HG03354 (cell line): Measurements from ENCODE around the gene HBG2.
"Not testable (repeated sequence)": the region's sequence is repeated elsewhere in the genome, so short reads cannot be mapped to it uniquely, and the experiment has no call there.

Experiments used
- ATAC-seq: cut with Tn5 transposase; IDR thresholded peaks from one replicate; pipeline ENCODE4 v1.9.1; 2021; ENCODE audit warnings: mild to moderate bottlenecking; ENCODE audit not compliant: unreplicated experiment, poor library complexity, severe bottlenecking

The HBG2 gene

GRCh38 chr11:5252192-5252918, 2.2 kb downstream of the HBG2 start:
- no peak for ATAC-seq

DNA sequence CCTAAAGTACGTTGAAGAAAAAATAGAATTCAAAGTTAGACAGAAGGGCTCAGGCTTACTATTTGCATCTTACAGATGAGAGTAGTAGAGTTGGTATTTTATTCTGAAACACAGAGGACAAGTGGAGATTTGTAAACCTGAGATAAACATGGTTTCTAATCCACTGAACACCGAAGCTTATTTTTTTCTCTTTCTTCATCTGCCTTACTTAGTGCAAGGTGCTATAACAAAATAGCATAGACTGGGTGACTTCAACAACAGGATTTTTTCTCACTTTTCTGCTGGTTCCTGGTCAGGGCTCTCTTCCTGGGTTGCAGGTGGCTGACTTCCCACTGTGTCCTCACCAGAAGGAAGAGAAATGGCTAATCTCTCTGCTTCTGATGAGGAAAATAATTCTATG, 2.8 kb downstream of the HBG2 start:
- no peak for ATAC-seq

- no peak for ATAC-seq
These were observed 3.9 kb downstream of the HBG2 start for GRCh38 chr11:5250543-5251204.

- ATAC-seq: not testable (repeated sequence)
These were observed 4.7 kb downstream of the HBG2 start, which contains the start of gene HBG1 for GRCh38 chr11:5249807-5250396. TSS of gene HBG1 (minus strand) at chr11:5249857. CDS start at chr11:5249804, 53 bp downstream.

- ATAC-seq: not testable (repeated sequence)
These were observed 6.1 kb downstream of the HBG2 start for GRCh38 chr11:5248498-5248897.

- ATAC-seq: no peak
These were observed 6.9 kb downstream of the HBG2 start for GRCh38 chr11:5247472-5248192.

DNA sequence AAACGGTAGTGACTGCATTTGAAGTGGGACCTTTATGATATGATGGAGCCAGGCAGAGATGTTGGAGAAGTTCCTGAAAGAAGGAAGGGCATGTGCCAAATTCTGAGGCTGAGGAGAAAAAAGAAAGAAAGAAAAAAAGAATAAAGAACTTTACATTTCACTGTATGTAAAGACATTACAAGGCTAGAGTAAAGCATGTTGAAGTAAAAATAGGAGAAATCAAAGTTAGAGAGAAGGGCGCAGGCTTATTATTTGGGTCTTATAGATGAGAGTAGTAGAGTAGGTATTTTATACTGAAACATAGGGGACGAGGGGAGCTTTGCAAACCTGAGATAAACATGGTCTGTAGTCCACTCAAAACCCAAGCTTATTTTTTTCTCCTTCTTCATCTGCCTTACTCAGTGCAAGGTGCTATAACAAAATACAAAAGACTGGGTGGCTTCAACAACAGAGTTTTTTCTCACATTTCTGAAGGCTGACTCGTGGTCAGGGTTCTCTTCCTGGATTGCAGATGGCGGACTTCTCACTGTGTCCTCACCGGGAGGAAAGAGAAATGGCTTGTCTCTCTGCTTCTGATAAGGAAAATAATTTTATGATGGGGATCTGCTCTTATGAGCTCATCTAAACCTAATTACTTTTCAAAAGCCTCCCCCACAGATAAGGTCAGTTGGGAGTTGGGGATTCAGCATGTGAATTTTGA, 7.7 kb downstream of the HBG2 start:
- ATAC-seq: no peak

- no peak for ATAC-seq
These were observed 9.4 kb downstream of the HBG2 start for GRCh38 chr11:5245155-5245554.

DNA sequence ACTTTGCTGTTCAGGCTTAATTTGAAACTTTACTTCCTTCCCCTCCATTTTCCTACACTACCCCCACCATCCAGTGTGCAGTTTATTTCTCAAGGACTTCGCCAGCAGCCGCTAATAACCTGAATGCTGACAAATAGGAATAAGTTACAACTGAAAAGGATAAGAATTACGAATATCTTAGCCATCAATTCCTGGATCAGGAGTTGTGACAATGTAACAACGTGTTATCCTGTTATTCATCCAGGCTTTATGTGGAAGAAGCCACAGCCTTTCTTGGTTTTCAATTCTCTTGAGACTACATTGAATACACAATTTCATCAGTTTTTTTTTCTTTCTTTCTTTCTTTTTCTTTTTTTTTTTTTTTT, 10.8 kb downstream of the HBG2 start:
- no peak for ATAC-seq

DNA sequence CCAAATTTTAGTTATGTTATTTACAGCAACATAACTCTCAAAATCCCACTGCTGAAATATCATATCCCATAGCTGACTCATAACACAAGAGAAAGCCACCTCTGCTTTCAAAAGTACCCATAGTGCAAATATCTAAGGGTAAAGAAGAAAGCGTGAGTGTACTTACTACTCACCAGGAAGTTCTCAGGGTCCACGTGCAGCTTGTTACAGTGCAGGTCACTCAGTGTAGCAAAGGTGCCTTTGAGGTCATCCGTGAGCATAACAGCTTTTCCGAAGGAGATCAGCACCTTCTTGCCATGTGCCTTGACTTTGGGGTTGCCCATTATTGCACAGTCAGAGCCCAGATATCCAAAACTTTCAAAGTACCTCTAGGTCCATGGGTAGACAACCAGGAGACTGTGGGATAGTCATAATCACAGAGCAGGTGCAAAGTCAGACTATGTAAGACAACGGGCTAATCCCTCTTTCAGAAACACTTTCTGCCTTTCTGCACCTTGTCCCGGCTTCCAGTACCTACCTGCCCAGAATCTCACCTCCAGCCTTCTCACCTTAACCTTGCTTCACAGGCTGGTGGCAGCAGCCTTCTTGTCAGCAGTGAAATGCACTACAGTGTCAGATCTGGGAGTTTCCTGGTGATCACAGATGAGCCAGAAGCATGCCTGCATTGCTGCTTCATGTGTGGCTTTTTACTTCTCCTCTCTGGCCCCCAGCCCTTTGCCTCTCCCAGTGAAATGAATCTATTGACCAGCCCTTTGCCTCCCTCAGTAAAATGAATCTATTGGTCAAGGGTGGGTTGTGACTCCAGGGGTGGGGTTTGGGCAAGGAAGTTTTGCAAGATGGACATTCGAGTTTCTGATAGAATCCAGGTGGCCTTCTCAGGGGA, 11.4 kb downstream of the HBG2 start:
- no peak for ATAC-seq

DNA sequence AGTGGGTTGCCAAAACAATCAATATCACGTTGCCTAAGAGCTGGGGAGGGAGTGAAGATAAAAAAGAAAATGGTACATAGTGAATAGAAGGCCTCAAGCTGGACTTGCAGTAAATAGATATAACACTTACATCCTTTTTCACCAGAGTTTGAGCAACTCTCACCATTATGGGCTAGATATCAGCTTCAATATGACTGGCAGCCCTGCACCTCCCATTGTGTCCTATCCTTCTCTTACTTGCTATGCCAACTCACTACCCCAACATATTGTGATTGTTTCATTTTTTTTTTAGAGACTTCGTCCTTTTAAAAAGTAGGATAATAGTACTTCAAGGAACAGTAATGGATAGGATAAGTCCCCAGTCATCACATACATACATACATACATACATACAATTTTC, 12.4 kb downstream of the HBG2 start:
- ATAC-seq: no peak

DNA sequence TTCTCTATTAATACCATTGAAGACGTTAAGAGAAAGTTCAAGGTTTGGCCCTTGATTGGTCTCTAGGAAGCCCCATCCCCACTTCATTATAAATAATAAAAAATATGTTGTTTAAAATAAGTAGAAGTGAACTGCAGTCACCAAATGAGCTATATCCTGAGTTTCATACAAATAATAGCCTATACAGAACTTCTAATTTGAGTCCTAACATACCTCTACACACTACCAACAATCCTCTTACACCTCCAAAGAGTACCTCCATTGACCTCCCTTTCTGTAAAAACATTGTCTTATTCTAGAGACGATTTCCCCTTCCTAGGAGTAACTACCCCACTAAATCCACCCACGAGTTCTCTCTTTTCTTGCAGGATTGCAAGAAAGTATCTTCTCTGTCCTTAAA, 13.1 kb downstream of the HBG2 start:
- ATAC-seq: no peak

DNA sequence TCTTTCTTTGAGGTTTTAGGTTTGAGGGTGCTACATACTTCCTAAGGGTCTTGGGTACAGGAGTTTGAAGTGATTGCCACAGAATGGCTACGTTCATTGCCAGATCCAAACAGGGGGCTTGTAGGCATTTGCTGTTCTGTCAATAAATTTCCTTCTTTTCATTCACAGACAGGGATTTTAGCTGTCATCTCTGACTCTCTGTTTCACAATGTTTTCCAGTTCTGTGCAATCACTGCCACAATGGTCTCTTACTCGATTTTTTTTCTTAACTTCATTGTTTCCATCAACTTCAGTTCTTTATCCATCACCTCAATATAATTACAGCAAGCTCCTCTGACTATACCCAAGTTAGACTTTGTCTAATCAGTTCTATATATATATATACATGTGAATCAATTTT, 14.1 kb downstream of the HBG2 start:
- no peak for ATAC-seq

GRCh38 chr11:5240056-5240455, 14.5 kb downstream of the HBG2 start:
- ATAC-seq: no peak

- ATAC-seq: no peak
These were observed 15.5 kb downstream of the HBG2 start for GRCh38 chr11:5239046-5239445.

DNA sequence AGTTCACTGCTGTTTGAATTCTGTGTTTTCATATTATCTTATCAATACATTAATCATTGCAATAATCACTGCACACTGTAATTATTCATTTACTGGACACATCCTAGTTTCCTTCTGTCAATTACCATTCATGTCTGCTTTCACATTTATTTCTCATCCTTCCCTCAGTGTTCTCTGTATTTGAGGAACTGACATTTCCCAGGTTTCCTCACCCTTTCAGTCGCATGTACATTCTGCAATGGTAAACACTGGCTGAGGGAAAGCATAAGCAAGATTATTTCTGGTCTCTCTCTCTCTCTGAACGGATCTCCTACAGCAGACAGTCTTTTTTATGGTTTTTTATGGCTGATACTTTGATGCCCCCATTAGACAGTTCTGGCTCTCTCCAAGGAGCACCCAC, 16.1 kb downstream of the HBG2 start:
- no peak for ATAC-seq

DNA sequence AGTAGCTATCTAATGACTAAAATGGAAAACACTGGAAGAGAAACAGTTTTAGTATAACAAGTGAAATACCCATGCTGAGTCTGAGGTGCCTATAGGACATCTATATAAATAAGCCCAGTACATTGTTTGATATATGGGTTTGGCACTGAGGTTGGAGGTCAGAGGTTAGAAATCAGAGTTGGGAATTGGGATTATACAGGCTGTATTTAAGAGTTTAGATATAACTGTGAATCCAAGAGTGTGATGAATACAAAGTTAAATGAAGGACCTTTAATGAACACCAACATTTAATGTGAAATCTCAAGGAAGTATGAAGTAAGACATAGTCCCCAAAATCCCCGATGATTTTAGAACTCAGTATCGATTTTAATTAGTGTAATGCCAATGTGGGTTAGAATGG, 17.2 kb downstream of the HBG2 start:
- ATAC-seq: no peak

- no peak for ATAC-seq
These were observed 19.1 kb downstream of the HBG2 start for GRCh38 chr11:5235364-5236095.
